HG02588 (cell line): ENCODE results near the gene ADAMTS9.

Experiments
- ATAC-seq: cut with Tn5 transposase; IDR thresholded peaks from one replicate; pipeline ENCODE4 v1.9.1; 2021; ENCODE audit warnings: mild to moderate bottlenecking, moderate library complexity; ENCODE audit not compliant: unreplicated experiment

The ADAMTS9 gene

DNA sequence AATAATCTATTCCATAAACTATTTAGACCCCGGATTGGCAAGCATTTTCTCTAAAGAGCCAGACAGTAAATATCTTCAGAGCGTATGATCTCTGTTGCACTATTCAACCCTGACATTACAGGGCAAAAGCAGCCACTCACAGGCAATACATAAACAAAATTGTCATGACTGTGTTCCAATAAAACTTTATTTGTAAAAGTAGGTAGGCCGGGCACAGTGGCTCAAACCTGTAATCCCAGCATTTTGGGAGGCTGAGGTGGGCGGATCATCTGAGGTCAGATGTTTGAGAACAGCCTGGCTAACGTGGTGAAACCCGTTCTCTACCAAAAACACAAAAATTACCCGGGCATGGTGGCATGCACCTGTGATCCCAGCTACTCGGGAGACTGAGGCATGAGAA is 66.5 kb downstream of the ADAMTS9 start:
- no peak for ATAC-seq

DNA sequence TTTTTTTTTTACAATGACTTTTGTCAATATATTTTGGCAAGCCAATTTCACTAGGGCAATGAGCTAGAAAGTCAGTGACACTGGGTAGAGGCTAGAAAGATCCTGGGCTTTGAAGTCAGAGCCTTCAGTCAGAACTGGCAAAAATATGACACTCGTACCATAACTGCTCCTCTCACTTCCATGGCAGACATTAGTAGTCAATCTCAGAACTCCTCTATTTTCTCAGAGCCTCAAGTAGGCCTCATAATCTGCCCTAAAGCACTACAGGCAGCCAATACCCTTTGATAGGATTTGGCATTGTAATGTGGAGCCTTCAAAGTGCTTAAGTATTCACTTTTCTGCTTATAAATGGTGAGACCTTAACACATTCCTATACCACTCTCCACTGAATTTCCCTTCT is 67.8 kb downstream of the ADAMTS9 start:
- no peak for ATAC-seq

DNA sequence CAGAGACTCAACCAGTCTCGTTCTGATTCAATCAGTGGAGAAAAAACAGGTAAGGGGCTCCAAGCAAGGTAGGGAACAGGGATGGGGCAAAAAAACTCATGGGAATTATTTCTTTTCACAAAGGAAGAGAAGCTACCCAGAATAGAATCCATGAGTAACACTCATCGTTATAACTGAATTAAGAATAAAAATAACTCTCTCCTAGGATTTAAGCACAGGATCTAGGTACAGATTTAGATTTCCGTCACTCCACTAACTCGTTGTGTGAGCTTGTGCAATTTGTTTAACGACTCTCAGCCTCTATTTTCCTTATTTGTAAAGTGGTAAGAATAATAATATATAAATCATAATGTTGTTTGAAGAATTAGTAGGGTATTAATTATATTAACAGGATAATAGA is 68.6 kb downstream of the ADAMTS9 start:
- no peak for ATAC-seq

DNA sequence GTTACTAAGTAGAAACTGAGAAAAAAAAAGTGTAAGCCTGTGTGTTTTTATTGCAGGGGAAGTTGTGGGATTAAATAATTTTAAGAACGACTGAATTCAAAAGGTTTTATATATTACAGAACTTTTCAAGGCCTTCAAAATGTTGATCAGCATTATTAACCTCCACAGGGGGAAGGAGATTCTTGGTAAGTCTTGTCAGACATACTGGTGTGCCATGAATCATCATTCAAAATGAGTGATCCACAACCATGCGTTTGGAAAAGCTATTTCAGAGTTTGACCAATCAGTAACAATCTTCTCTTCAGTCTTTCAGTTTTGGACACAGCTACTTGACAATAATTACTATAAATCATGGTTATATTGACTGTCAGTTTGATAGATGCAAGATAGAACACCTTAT is 70.2 kb downstream of the ADAMTS9 start:
- no peak for ATAC-seq

DNA sequence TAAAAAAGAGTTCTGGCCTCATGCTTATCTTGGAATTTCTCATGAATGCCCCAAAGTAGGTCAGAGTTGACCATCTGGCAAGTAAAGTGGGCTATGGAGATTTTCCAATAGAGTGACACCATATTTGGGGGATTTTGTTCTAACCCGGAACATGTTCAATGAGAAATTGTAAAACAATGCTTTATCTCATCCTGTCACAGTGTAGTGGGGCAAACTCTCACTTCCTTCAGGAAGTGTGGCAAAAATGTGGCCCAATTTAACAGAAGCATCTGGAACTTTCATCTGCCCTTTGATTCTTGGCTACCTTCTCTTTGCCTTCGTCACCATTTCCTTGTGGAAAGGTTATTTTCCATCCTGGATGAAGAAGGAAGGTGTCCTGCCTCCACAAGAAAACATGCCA is 70.8 kb downstream of the ADAMTS9 start:
- ATAC-seq: no peak

DNA sequence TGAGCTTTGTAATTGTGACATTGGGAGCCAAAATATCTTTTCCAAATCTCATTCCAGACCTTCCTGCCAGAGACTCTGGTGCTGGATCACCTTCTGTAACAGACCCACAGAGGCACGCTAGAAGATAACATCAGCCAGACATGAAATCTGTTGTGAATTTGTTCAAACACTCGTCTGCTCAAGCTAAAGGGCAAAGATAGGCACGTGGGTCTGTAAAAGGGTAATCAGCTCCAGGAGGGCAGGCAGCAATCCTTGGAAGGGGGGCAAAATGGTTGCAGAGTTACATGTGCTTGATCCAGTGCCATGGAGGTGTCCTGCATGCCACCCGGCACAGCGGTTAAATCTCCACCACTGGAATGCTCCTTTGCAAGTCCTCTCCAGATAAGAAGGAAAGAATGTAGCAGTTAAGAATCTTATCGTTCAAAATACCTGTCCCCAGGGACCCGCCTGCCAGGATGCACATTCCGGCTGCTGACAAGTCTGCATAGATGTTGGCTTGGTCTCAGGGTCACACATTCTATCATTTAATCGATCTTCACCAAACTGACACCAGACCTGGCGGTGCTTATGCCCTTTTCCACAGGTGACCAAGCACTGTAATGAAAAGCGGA is 74.8 kb downstream of the ADAMTS9 start:
- no peak for ATAC-seq

DNA sequence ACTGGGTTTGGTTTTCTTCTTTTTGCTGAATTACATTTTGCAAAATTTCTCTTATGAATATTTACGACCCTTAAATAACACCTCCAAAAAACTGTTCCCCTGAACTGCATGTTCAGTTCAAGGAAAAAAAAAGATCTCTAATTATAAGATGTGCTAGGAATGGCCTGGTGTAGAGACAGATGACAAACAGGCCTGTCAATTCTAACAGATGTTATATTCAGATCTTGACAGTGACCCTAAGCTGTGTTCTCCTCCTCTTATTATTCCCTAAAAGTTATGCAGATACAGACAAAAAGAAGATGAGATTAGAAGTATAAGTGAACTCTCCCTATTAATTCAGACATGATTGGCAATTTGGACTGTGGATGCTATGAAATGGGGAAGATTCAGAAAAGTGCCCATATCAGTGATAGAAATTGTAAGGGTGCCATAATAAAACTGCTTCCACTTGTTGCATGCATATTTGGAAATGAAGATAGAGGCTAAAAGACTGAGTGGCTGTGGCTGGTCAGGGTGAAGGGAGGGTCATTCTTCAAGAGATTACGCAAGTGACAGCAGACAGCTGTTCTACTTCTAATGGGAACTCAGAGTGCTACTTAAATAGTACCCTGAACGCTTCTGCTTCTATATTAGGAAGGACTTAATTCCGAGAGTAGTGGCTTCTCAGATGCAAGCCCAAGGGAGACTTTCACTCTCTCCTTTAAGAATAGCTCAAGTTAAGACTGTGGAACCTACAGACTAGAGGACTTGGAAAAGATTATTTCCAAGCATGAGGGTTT is 75.5 kb downstream of the ADAMTS9 start:
- no peak for ATAC-seq

DNA sequence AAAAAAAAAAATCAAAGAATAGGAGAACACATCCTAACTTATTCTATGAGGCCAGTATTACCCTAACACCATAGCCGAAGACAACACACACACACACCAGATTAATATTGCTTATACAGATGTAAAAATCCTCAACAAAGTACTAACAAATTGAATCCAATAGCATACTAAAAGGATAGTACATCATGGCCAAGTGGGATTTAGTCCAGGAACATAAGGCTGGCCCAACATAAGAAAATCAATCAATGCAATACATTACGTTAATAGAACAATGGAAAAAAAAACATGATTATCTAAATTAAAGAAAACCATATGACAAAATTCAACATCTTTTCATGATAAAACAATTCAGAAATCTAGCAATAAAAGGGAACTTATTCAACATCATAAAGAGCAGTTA is 79.1 kb downstream of the ADAMTS9 start:
- no peak for ATAC-seq

DNA sequence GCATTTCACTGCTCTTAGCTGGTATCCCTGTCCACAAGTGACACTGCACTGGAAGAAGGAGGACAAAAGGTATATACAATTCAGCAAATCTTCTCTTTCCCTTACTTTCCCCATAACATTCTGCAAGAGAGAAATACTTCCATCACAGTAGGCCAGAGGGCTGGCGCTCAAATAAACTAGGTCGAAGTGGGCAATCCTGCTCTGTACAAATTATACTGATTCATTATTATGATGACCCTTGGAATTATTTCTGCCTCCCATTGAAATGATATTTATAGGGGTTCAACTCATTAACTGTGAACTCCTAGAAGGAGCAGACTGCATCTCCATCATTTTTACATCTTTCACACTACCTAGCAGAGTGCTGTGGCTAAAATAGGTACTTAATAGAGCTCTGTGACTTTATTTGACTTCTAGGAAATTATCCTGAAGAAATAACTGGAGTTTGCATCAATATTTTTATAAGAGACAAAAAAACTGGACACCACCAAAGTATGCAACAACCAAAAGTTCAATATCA is 80.7 kb downstream of the ADAMTS9 start:
- no peak for ATAC-seq

DNA sequence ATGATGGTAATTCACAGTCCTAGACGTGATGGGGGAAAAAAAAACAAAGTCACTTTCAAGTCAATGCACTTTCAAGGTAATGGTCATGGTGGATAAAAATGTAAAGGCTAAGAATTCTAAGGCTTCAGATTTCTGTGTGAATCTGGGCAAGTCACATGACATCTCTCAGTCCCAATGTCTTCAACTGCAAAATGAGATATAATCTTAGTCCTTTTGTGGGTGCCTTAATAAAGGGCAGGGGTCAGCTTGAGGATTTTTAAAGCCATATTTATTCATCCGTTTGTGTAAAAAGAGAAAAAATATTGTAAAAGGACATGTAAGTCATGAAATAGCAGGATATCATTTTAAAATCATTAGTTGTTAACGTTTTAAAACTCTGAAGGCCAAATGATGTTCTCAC is 83.5 kb downstream of the ADAMTS9 start:
- ATAC-seq: no peak

DNA sequence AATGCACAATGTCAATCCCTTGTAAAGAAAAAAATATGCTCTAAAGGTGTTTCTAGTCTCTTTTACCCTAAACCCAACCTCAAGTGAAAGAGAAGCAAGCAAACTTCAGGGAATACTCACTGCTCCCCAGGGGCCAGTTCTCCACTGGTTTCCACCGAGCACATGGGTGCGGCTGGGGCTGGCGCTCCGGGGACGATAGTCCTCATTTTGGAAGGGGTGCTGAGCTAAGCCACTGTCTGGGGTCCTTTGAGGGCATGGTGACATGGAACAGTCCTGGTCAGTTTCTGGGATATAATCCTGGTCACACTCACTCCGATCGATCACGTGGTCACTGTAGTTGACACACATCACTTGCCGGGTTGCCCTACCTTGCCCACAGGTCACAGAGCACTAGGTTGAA is 86.0 kb downstream of the ADAMTS9 start:
- ATAC-seq: no peak

DNA sequence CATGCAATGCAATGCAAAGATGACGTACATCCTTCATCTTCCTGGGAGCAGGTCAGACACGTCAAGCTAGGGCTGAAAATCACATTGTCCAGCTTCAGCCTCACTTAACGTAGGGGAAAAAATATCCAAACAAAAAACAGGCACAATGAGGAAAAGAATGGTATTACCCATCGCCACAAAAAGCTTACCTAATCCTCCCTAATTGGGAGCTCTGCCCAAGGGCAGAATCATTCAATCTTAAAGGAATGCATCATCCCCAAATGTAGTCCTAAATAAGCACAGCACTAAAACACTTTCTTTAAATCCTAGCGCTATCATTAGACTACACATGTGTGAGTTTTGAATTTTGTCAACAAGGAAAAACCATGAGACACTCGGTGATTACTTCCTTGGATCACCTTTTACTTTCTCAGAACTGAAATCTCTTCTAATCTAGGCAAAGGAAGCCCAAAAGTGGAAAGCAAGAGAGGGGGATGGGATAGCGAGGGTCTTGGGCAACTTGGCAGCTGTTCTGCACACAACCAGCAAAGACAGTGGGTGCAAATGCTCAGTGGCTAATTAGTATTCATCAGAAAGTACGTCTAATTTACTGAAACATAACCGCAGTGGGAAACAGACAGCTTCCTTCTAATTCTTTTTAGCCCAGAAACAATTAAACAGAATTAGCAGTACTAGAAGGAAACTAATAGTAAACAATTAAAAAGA is 87.4 kb downstream of the ADAMTS9 start:
- no peak for ATAC-seq

DNA sequence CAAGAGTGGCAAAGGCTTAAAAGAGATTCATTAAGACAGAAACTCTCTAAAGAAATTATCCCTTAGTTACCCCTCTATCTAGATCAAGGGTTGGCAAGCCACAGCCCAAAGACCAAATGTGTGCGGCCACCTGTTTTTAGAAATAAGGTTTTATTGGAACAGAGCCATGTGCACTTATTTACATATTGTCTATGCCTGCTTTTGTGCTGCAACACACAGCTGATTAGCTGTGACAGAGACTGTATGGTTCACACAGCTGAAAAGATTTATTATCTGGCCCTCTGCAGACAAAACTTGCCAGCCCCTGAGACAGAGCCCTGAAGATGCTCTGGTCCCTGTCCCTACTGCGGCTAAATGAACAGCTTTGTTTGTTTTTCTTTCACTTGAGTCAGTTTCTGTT is 88.1 kb downstream of the ADAMTS9 start:
- ATAC-seq: no peak

DNA sequence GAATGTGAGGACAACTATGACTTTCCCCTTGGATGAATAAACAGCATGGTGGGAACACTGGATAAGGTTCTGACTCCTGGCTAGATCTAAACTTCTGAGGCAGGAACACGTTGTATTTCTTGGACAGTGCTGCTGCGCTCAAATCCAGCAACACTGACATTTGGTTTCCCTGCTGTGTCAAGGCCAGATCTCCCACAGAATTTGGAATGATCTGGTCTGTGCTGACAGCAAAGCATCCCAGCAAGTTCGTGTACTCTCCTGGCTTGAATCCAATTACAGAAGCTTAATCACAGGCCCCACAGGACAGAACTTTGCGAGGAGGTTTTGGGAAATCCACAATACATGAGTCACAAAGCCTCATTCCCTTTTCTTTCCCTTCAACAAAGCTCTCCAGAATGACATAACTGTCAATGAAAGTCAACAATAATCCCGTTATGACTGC is 92.5 kb downstream of the ADAMTS9 start:
- no peak for ATAC-seq

DNA sequence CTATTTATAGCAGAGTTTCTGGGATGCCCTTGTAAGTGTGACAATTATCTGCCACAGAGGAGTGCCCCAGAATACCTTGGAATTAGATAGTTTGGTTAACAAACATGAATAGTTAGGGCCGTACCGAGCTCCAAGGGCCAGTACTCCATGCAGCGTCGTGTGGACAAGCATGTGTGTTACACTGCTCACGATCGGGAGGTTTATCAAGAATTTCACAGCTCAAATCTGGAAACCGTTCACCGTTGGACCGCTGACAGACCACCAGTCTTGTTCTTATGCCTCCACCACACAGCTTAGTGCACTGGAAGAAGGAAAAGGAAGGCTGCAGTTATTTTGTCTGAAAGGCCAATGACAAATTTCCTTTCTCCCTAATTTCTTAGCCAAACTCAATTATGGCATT is 93.7 kb downstream of the ADAMTS9 start:
- no peak for ATAC-seq

DNA sequence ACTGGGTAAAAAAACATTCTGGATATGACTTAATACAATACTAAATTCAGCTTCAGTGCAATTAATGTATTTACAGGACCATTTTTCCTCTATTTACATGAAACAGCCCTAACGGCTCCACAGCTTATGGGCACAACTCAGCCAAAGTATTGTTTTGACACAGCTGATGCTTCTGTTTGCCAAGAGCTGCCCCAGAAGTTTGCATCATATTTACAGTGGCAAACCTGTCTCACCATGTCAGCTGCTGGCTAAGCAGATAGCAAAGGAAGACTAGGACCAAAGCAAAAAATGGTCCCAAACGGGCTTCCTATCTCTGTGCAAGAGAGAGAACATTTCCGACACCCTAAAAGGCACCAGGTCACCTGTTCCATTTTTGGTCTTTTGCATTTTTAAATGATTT is 94.5 kb downstream of the ADAMTS9 start:
- no peak for ATAC-seq

DNA sequence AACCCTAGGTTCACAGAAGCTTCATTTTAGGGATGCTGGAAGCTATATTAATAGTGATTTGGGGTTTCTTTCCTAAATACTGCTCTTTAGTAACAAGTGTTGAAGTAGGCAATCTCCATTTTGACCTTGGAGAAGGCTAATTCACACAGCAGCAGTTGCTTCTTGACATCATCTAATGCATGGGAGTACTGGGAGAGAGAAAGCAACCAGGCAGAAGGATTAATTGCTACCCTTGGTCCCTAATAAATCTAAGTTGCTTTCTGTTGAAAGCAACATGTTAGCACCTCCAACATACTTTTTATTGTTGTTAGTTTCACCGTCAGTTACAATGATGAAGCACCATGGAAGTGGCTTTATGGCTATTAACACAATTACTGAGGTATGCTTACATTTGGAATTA is 96.2 kb downstream of the ADAMTS9 start:
- ATAC-seq: no peak

DNA sequence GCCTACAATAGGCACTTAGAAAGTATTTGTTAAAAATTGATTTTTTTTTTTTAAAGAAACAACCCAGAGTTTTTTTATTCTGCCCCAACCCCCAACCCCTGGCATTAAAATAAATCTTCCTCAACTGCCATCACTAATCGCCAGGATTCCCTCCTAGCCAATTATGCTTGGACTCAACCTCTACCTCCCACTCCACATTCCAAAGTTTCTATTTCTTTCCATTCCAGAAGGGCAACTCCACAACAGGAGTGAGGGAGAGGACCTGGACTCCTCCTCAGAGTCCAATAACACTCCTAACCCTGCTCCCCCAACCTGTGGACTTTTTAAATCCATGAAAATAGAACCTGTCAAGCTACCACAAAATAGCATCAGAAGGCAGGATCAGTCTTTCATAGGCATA is 99.4 kb downstream of the ADAMTS9 start:
- no peak for ATAC-seq

DNA sequence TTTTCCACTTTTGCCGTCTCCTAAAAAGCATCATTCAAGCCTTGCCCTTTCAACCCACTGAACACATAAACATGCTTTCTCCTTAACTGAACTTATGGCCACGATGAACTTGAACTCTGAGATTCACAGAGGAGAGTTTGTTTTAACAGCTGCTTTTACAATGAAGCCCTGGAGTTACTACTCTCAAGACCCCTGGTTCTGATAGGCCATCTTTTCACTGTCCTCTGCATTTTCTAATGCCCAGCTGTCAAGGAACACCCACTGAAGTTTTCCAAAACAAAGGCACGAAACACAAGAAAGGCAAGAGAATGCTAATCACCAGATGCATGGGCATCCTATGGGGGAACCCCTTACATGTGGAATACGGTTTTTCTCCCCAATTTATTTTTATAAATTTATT is 100.8 kb downstream of the ADAMTS9 start:
- ATAC-seq: no peak

DNA sequence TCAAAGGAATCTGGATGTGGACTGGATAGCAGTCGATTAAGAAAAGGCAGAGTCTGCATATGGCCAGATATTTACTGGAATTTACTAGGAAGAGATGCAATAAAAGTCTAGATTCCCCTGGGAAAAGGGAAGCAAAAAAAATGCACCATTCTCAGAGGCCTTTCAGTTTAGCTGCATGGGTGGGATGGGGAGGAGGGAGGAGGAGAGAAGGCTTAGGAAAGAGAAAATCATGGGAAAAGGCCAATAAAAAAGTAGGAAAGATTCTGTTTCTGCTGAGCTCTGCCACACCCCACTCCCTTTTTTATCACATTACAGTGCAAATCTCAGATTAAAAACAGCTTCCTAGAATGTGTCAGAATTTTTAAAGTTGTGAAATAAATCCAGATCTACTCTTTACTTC is 103.6 kb downstream of the ADAMTS9 start:
- ATAC-seq: no peak

DNA sequence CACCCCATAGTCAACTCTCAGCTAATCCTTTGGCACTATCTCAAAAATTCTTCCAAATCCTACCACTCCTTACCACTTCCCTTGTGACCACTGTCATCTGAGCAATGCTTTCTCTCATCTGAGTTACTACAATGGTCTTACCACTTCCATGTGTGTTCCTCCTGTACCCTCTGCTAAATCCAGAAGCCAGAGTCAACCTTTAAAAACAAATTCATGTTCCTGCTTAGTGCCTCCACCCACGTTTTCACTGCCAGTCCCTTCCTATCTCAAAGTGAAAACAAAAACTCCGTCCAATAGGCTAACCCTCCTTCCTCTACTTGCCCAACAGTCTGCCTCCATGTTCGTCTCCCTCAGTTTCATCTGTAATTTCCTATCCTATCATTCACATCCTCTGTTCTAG is 109.0 kb downstream of the ADAMTS9 start:
- ATAC-seq: no peak
